A673 (cell line): ENCODE data around the gene ACTL8. TPM values are rescaled to one million over a fixed set of nuclear protein-coding genes. Genes with fewer than 3 reads are reported as not detected.

Source experiments
- BruUV-seq: library from RNA; stranded (reverse); fragments of 400-500 nt; replicated peaks from 2 replicates; lab custom pipeline; 2021; lab: Mats Ljungman, UMichigan
- CTCF ChIA-PET: fragments of 300-600 bp; sonication (Branson Sonifier 250); formaldehyde crosslinking; loops from one replicate; lab custom pipeline; 2022; ENCODE audit warnings: antibody characterized with exemption; lab: Charles Lee
- POLR2A ChIA-PET: fragments of 300-600 bp; sonication (Branson Sonifier 250); formaldehyde crosslinking; loops from one replicate; lab custom pipeline; 2022; ENCODE audit warnings: antibody characterized with exemption; ENCODE audit not compliant: low non-redundant PET; lab: Charles Lee
- DNase-seq: peaks from one replicate; pipeline ENCODE4 v3.0.0-alpha.2; 2015; ENCODE audit warnings: low spot score
- H3K27ac ChIP-seq: fragments of 200-600 bp; sonication (generic); 2 replicates; pipeline ENCODE4 v1.5.1; 2016; ENCODE audit warnings: mixed run types, low read depth, mild to moderate bottlenecking, mixed read lengths, antibody characterized with exemption, low read length; ENCODE audit not compliant: poor library complexity, severe bottlenecking
- H3K27me3 ChIP-seq: fragments of 200-600 bp; sonication (generic); replicated peaks from 2 replicates; pipeline ENCODE4 v1.6.1; 2017; ENCODE audit warnings: mixed run types, low read depth, mild to moderate bottlenecking, mixed read lengths, antibody characterized with exemption, low read length; ENCODE audit not compliant: insufficient read depth, poor library complexity
- H3K36me3 ChIP-seq: fragments of 200-600 bp; sonication (generic); 2 replicates; pipeline ENCODE4 v1.6.1; 2016; ENCODE audit warnings: mixed run types, mild to moderate bottlenecking, mixed read lengths, antibody characterized with exemption, low read length; ENCODE audit not compliant: insufficient read depth, poor library complexity, severe bottlenecking
- H3K4me1 ChIP-seq: fragments of 200-600 bp; sonication (generic); 2 replicates; pipeline ENCODE4 v1.6.1; 2017; ENCODE audit warnings: mixed run types, mild to moderate bottlenecking, mixed read lengths, antibody characterized with exemption, low read length; ENCODE audit not compliant: insufficient read depth, poor library complexity, severe bottlenecking
- H3K4me3 ChIP-seq: fragments of 200-600 bp; sonication (generic); 2 replicates; pipeline ENCODE4 v1.5.1; 2016; ENCODE audit warnings: low read depth, mixed run types, mild to moderate bottlenecking, mixed read lengths, low read length; ENCODE audit not compliant: poor library complexity, severe bottlenecking
- H3K9me3 ChIP-seq: fragments of 200-600 bp; sonication (generic); 2 replicates; pipeline ENCODE4 v1.6.1; 2016; ENCODE audit warnings: mixed run types, low read depth, mild to moderate bottlenecking, mixed read lengths, antibody characterized with exemption, low read length; ENCODE audit not compliant: poor library complexity, severe bottlenecking
- CTCF ChIP-seq: fragments of 300-800, 200-600 bp; sonication (generic); conservative IDR thresholded peaks from 2 replicates; pipeline ENCODE4 v1.5.1; 2017; ENCODE audit warnings: low read depth, mild to moderate bottlenecking, antibody characterized with exemption, low read length, moderate library complexity, mixed read lengths
- EZH2 ChIP-seq: fragments of 200-600 bp; sonication (generic); IDR thresholded peaks from 2 replicates; pipeline ENCODE4 v1.6.1; 2017; ENCODE audit warnings: borderline replicate concordance, low read depth, mild to moderate bottlenecking, mixed read lengths, antibody characterized with exemption, low read length; ENCODE audit not compliant: poor library complexity, severe bottlenecking
- intact Hi-C: fragments of 100-400 bp; cut with micrococcal nuclease; formaldehyde crosslinking; loops from one replicate; pipeline ENCODE4 v1.10.0; 2022; ENCODE audit not compliant: unreplicated experiment
- total RNA-seq: library from RNA; stranded (reverse); gene quantifications from 2 replicates; pipeline ENCODE4 v1.2.3, GENCODE V29; 2021

ACTL8 gene
- total RNA-seq, 1 experiment from 2014 or later: 0.28 TPM

GRCh38 chr1:17798799-17799382 is 43.8 kb downstream of the ACTL8 start:
- H3K36me3 ChIP-seq: no peaks in the 10 kb centered on the region
- TF ChIP-seq EZH2: no peak
- DNase-seq: no peak
- no peak overlapping the region for H3K27ac ChIP-seq
- peaks cover 12% of the 10 kb centered on the region for H3K4me1 ChIP-seq
- H3K4me3 ChIP-seq: no peak overlapping the region
- BruUV-seq: no TSS peak
- ChIA-PET CTCF (no interaction called here), POLR2A (interaction anchor here (0.5 kb wide), 1 partner anchor 207 kb away, joined by 6 read pairs; no protein-coding TSS in a partner anchor)
- H3K27me3 ChIP-seq: no peaks in the 10 kb centered on the region
- no peaks in the 10 kb centered on the region for H3K9me3 ChIP-seq
- intact Hi-C loops: no loop called here

GRCh38 chr1:17799642-17800041 is 44.5 kb downstream of the ACTL8 start:
- H3K27me3 ChIP-seq: no peaks in the 10 kb centered on the region
- BruUV-seq: no TSS peak
- TF ChIP-seq EZH2 (no peak), CTCF (no peak)
- H3K27ac ChIP-seq: no peak overlapping the region
- POLR2A ChIA-PET: no interaction called here
- H3K4me3 ChIP-seq: no peak overlapping the region
- peaks cover 12% of the 10 kb centered on the region for H3K4me1 ChIP-seq
- no peaks in the 10 kb centered on the region for H3K9me3 ChIP-seq
- DNase-seq: no peak
- intact Hi-C loops: no loop called here
- CTCF ChIA-PET: no interaction called here
- no peaks in the 10 kb centered on the region for H3K36me3 ChIP-seq

GRCh38 chr1:17802164-17802563 is 47.0 kb downstream of the ACTL8 start:
- intact Hi-C loops: no loop called here
- H3K4me1 ChIP-seq: no peaks in the 10 kb centered on the region
- POLR2A ChIA-PET: no interaction called here
- H3K4me3 ChIP-seq: no peak overlapping the region
- H3K36me3 ChIP-seq: no peaks in the 10 kb centered on the region
- CTCF ChIA-PET: no interaction called here
- H3K27ac ChIP-seq: no peak overlapping the region
- no peaks in the 10 kb centered on the region for H3K27me3 ChIP-seq
- no peak for TF ChIP-seq CTCF
- TF ChIP-seq EZH2: no peak
- BruUV-seq: no TSS peak
- DNase-seq: no peak
- H3K9me3 ChIP-seq: no peaks in the 10 kb centered on the region

GRCh38 chr1:17802945-17803344 is 47.8 kb downstream of the ACTL8 start:
- no peak for TF ChIP-seq EZH2
- no peak for TF ChIP-seq CTCF
- DNase-seq: no peak
- H3K27me3 ChIP-seq: no peaks in the 10 kb centered on the region
- H3K36me3 ChIP-seq: no peaks in the 10 kb centered on the region
- no TSS peak for BruUV-seq
- no peaks in the 10 kb centered on the region for H3K9me3 ChIP-seq
- no peak overlapping the region for H3K27ac ChIP-seq
- intact Hi-C loops: no loop called here
- ChIA-PET CTCF (no interaction called here), POLR2A (no interaction called here)
- H3K4me1 ChIP-seq: no peaks in the 10 kb centered on the region
- no peak overlapping the region for H3K4me3 ChIP-seq
